Measurements from ENCODE around the gene MPPED2. TPM values are rescaled to one million over a fixed set of nuclear protein-coding genes. Genes with fewer than 3 reads are reported as not detected.
"Not testable (repeated sequence)": the region's sequence is repeated elsewhere in the genome, so short reads cannot be mapped to it uniquely, and the experiment has no call there.

Gene MPPED2
- polyA plus RNA-seq, 3 donors = 0.29 to 0.59 (median 0.52) TPM

DNA sequence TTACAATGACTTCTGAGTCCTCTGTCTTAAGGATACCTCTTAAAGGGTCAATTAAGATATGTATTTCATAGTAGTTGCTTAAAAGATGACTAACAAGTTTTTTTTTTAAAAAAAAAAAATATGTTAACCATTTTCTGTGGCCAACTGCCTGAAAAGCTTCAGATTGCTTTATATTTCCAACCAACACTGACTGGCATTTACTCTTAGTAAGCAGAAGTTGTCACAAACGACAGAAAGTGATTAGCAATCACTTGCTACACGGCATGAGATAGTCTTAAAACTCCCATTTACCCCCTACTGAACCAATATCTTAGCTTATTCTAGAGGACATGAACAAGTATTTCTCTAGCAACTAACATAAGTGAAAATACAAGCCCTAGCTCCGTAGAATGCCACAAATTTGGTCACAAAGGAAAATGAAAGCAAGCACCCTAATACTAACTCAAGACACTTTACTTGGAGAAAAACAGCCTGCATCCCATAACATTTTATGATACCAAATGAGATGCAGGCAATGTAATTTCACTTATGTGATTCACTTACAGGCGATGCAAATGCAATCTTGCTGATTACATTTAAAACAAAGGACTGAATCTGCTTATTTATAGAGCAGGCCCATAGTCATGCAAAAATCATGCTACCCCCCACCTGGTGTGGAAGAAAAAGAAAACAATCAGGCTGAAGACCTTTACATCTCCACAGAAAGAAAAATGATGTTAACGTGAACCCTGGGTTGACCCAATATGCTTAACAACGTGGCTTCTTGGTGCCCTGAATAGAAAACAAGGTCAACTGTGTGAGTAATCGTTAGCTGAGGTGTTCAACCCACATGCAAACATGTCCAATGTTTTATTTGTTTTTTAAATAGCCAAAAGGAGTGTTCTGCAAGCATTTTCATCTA lies 25.7 kb downstream of the MPPED2 start:
- TF ChIP-seq, protein P1, sequence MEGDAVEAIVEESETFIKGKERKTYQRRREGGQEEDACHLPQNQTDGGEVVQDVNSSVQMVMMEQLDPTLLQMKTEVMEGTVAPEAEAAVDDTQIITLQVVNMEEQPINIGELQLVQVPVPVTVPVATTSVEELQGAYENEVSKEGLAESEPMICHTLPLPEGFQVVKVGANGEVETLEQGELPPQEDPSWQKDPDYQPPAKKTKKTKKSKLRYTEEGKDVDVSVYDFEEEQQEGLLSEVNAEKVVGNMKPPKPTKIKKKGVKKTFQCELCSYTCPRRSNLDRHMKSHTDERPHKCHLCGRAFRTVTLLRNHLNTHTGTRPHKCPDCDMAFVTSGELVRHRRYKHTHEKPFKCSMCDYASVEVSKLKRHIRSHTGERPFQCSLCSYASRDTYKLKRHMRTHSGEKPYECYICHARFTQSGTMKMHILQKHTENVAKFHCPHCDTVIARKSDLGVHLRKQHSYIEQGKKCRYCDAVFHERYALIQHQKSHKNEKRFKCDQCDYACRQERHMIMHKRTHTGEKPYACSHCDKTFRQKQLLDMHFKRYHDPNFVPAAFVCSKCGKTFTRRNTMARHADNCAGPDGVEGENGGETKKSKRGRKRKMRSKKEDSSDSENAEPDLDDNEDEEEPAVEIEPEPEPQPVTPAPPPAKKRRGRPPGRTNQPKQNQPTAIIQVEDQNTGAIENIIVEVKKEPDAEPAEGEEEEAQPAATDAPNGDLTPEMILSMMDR (IDR thresholded peaks at IDR 0.05) = no peak
- Mint-ChIP-seq H3K27ac (no peak overlapping the region), H3K4me1 (peaks cover 6% of the 10 kb centered on the region), H3K4me3 (peak overlapping the region in 1 of 2 donors; percentile 43), H3K9me3 (peaks cover 0 to 2% (median 0%) of the 10 kb centered on the region in 7 donors), H3K36me3 (no peaks in the 10 kb centered on the region), H3K27me3 (ENCODE audit: low read depth in 3 of 3) (no peaks in the 10 kb centered on the region)
- no peak overlapping the region for H3K4me3 ChIP-seq (replicated peaks in 1 of 3; ENCODE audit: low read depth in 2 of 3, low read length in 3 of 3)
- H3K27ac ChIP-seq (ENCODE audit: low read depth in 1 of 2, low read length in 2 of 2) = no peak overlapping the region
- H4K20me1 ChIP-seq (ENCODE audit: insufficient read depth, low read length) = no peaks in the 10 kb centered on the region
- no peaks in the 10 kb centered on the region for H3K4me1 ChIP-seq (ENCODE audit: control insufficient read depth in 1 of 2, insufficient read depth in 2 of 2, low read length in 2 of 2)
- peak overlapping the region; percentile 21 for H3K4me2 ChIP-seq (replicated peaks; ENCODE audit: extremely low read depth, low read length, poor library complexity, severe bottlenecking)
- 0% methylated on average over 1 of the region's 7 CpGs for WGBS (ENCODE audit: insufficient coverage)
- no peak for DNase-seq
- no peaks in the 10 kb centered on the region for H3K9me3 ChIP-seq (replicated peaks in 1 of 2; ENCODE audit: control insufficient read depth in 1 of 2, insufficient read depth in 1 of 2, low read length in 2 of 2)
- no peaks in the 10 kb centered on the region for H3K79me2 ChIP-seq (ENCODE audit: insufficient read depth, low read length)
- no peaks in the 10 kb centered on the region for H3K27me3 ChIP-seq (ENCODE audit: control insufficient read depth in 2 of 2, insufficient read depth in 2 of 2, low read length in 2 of 2)
- H3K36me3 ChIP-seq (replicated peaks in 1 of 2; ENCODE audit: control insufficient read depth in 1 of 2, insufficient read depth in 2 of 2, low read length in 2 of 2) = no peaks in the 10 kb centered on the region
- H3K9ac ChIP-seq (ENCODE audit: insufficient read depth, low read length, poor library complexity, severe bottlenecking) = no peak overlapping the region
- no peak overlapping the region for H2AFZ ChIP-seq (ENCODE audit: insufficient read depth, low read depth, low read length, poor library complexity, severe bottlenecking)
- intact Hi-C loops (cut with micrococcal nuclease) = no loop called here

DNA sequence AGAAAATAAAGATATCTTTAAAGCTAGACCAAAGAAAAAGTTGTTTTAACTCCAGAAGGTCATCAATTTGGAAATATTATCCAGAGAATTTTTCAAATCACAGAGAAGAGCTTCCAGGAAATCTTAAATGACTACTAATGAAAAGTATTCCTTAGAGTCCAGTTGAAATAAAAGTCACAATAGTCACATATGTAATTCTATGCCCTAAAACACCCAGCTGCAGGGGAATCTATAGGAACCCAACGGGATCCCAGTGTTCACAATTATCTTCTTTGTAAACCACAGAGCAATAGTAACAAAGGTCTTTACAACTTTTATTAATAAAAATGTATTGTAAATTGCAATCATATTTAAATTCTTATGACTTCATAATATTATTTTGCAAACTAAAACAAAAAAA lies 27.1 kb downstream of the MPPED2 start:
- WGBS (ENCODE audit: insufficient coverage) = no CpG with 5 or more reads among the region's 1 CpG

DNA sequence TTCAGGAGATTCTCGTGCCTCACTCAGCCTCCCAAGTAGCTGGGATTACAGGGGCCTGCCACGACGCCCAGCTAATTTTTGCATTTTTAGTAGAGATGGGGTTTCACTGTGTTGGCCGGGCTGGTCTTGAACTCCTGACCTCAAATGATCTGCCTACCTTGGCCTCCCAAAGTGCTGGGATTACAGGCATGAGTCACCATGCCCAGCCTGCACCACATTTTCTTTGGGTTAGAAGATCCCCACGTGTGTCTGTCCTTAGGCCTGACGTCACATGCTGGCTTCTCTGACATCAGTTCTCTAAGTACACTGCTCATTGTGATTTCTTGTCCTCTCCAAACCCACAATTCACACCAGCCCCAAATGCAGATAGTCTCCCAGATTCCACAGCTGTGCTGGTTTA lies 31.6 kb downstream of the MPPED2 start:
- intact Hi-C loops (cut with micrococcal nuclease); H3K4me2 ChIP-seq (replicated peaks; ENCODE audit: extremely low read depth, low read length, poor library complexity, severe bottlenecking); H2AFZ ChIP-seq (ENCODE audit: insufficient read depth, low read depth, low read length, poor library complexity, severe bottlenecking); H3K36me3 ChIP-seq (replicated peaks in 1 of 2; ENCODE audit: control insufficient read depth in 1 of 2, insufficient read depth in 2 of 2, low read length in 2 of 2); H3K27me3 ChIP-seq (ENCODE audit: control insufficient read depth in 2 of 2, insufficient read depth in 2 of 2, low read length in 2 of 2); H3K9me3 ChIP-seq (replicated peaks in 1 of 2; ENCODE audit: control insufficient read depth in 1 of 2, insufficient read depth in 1 of 2, low read length in 2 of 2); H3K4me3 Mint-ChIP-seq; H3K27ac ChIP-seq (ENCODE audit: low read depth in 1 of 2, low read length in 2 of 2); H3K9ac ChIP-seq (ENCODE audit: insufficient read depth, low read length, poor library complexity, severe bottlenecking); H3K4me1 Mint-ChIP-seq; H3K27me3 Mint-ChIP-seq (ENCODE audit: low read depth in 3 of 3); H3K27ac Mint-ChIP-seq; DNase-seq; H3K4me1 ChIP-seq (ENCODE audit: control insufficient read depth in 1 of 2, insufficient read depth in 2 of 2, low read length in 2 of 2); H3K36me3 Mint-ChIP-seq; H3K9me3 Mint-ChIP-seq; H3K4me3 ChIP-seq (replicated peaks in 1 of 3; ENCODE audit: low read depth in 2 of 3, low read length in 3 of 3); H4K20me1 ChIP-seq (ENCODE audit: insufficient read depth, low read length); H3K79me2 ChIP-seq (ENCODE audit: insufficient read depth, low read length): not testable (repeated sequence)
- WGBS (ENCODE audit: insufficient coverage) = 92% methylated on average over 4 of the region's 6 CpGs

More for the DNA sequence above, 27.1 kb downstream of the MPPED2 start:
- DNase-seq = no peak
- no peaks in the 10 kb centered on the region for H3K9me3 ChIP-seq (replicated peaks in 1 of 2; ENCODE audit: control insufficient read depth in 1 of 2, insufficient read depth in 1 of 2, low read length in 2 of 2)
- Mint-ChIP-seq H3K36me3 (no peaks in the 10 kb centered on the region), H3K9me3 (peaks cover 0 to 2% (median 0%) of the 10 kb centered on the region in 7 donors), H3K4me3 (no peak overlapping the region), H3K27me3 (ENCODE audit: low read depth in 3 of 3) (peaks cover 0 to 1% (median 0%) of the 10 kb centered on the region in 3 donors), H3K27ac (no peak overlapping the region), H3K4me1 (peaks cover 3% of the 10 kb centered on the region)
- no peaks in the 10 kb centered on the region for H3K4me1 ChIP-seq (ENCODE audit: control insufficient read depth in 1 of 2, insufficient read depth in 2 of 2, low read length in 2 of 2)
- intact Hi-C loops (cut with micrococcal nuclease) = no loop called here
- TF ChIP-seq, protein P1 (IDR thresholded peaks at IDR 0.05) = no peak
- H3K36me3 ChIP-seq (replicated peaks in 1 of 2; ENCODE audit: control insufficient read depth in 1 of 2, insufficient read depth in 2 of 2, low read length in 2 of 2) = no peaks in the 10 kb centered on the region
- no peak overlapping the region for H3K4me2 ChIP-seq (replicated peaks; ENCODE audit: extremely low read depth, low read length, poor library complexity, severe bottlenecking)
- no peaks in the 10 kb centered on the region for H4K20me1 ChIP-seq (ENCODE audit: insufficient read depth, low read length)
- H3K9ac ChIP-seq (ENCODE audit: insufficient read depth, low read length, poor library complexity, severe bottlenecking) = no peak overlapping the region
- no peak overlapping the region for H3K4me3 ChIP-seq (replicated peaks in 1 of 3; ENCODE audit: low read depth in 2 of 3, low read length in 3 of 3)
- no peaks in the 10 kb centered on the region for H3K79me2 ChIP-seq (ENCODE audit: insufficient read depth, low read length)
- no peak overlapping the region for H2AFZ ChIP-seq (ENCODE audit: insufficient read depth, low read depth, low read length, poor library complexity, severe bottlenecking)
- H3K27ac ChIP-seq (ENCODE audit: low read depth in 1 of 2, low read length in 2 of 2) = no peak overlapping the region
- H3K27me3 ChIP-seq (ENCODE audit: control insufficient read depth in 2 of 2, insufficient read depth in 2 of 2, low read length in 2 of 2) = no peaks in the 10 kb centered on the region

All from CD14-positive monocyte (primary cell).